Ascending aorta (tissue), 2 donors: Measurements from ENCODE around the gene LRRC38. TPM values are rescaled to one million over a fixed set of nuclear protein-coding genes. Genes with fewer than 3 reads are reported as not detected.

Experiments
- DNase-seq, 2 donors: peaks; one replicate each; pipeline ENCODE4 v3.0.0-alpha.2; 2019; ENCODE audit warnings: low spot score in 2 of 2
- H3K27ac ChIP-seq, 2 donors: fragments of 200-600 bp; sonication (generic); one replicate each; pipeline ENCODE4 v1.5.1; 2016 to 2017; ENCODE audit warnings: mild to moderate bottlenecking in 1 of 2
- H3K27me3 ChIP-seq: fragments of 200-600 bp; sonication (generic); one replicate; pipeline ENCODE4 v1.5.1; 2017
- H3K36me3 ChIP-seq, 2 donors: fragments of 200-600 bp; sonication (generic); one replicate each; pipeline ENCODE4 v1.5.1; 2016
- H3K4me1 ChIP-seq, 2 donors: fragments of 200-600 bp; sonication (generic); one replicate each; pipeline ENCODE4 v1.5.1; 2016 to 2017; ENCODE audit warnings: mild to moderate bottlenecking in 1 of 2
- H3K4me3 ChIP-seq, 2 donors: fragments of 200-600 bp; sonication (generic); one replicate each; pipeline ENCODE4 v1.5.1; 2016 to 2017; ENCODE audit warnings: mild to moderate bottlenecking in 1 of 2
- H3K9me3 ChIP-seq, 2 donors: fragments of 200-600 bp; sonication (generic); one replicate each; pipeline ENCODE4 v1.5.1; 2016
- CTCF ChIP-seq, 3 experiments: fragments of 200-600 bp in 2 of 3; fragments of 450-650 bp in 1 of 3; sonication (generic) in 2 of 3; IDR thresholded peaks; one replicate each; pipeline ENCODE4 v1.5.1; 2016 to 2019; ENCODE audit warnings: antibody characterized with exemption in 3 of 3, mild to moderate bottlenecking in 1 of 3, moderate library complexity in 1 of 3
- intact Hi-C: fragments of 100-400 bp; cut with DNase I; formaldehyde crosslinking; loops from one replicate; pipeline ENCODE4 v1.15.1; 2023
- total RNA-seq: library from RNA; depleted of rRNA; stranded (reverse); fragments of >200 nt; gene quantifications from one replicate; pipeline ENCODE4 v1.1.0, GENCODE V29; 2016

LRRC38 gene
- total RNA-seq, 1 donor from 2014 or later: not detected

- intact Hi-C loops: no loop called here
- no peak for TF ChIP-seq CTCF (IDR thresholded peaks at IDR 0.05)
- no peak for DNase-seq
Measured at GRCh38 chr1:13469343-13469742, 44.5 kb downstream of the LRRC38 start.

GRCh38 chr1:13465515-13465914, 48.3 kb downstream of the LRRC38 start:
- no peaks in the 10 kb centered on the region for H3K36me3 ChIP-seq
- intact Hi-C loops: no loop called here

More at GRCh38 chr1:13469343-13469742, 44.5 kb downstream of the LRRC38 start:
- no peaks in the 10 kb centered on the region for H3K27me3 ChIP-seq
- H3K4me3 ChIP-seq: no peak overlapping the region
- no peaks in the 10 kb centered on the region for H3K9me3 ChIP-seq
- no peak overlapping the region for H3K27ac ChIP-seq
- no peaks in the 10 kb centered on the region for H3K36me3 ChIP-seq
- H3K4me1 ChIP-seq: no peaks in the 10 kb centered on the region

GRCh38 chr1:13462682-13463081, 51.1 kb downstream of the LRRC38 start:
- TF ChIP-seq CTCF (IDR thresholded peaks at IDR 0.05): no peak
- no peaks in the 10 kb centered on the region for H3K4me1 ChIP-seq
- no peaks in the 10 kb centered on the region for H3K36me3 ChIP-seq
- no peak for DNase-seq
- H3K27me3 ChIP-seq: no peaks in the 10 kb centered on the region
- H3K4me3 ChIP-seq: no peak overlapping the region
- H3K9me3 ChIP-seq: no peaks in the 10 kb centered on the region
- intact Hi-C loops: no loop called here
- no peak overlapping the region for H3K27ac ChIP-seq

More at GRCh38 chr1:13465515-13465914, 48.3 kb downstream of the LRRC38 start:
- Histone ChIP-seq H3K9me3 (no peaks in the 10 kb centered on the region), H3K4me3 (no peak overlapping the region), H3K4me1 (no peaks in the 10 kb centered on the region), H3K27ac (no peak overlapping the region), H3K27me3 (no peaks in the 10 kb centered on the region)
- TF ChIP-seq CTCF (IDR thresholded peaks at IDR 0.05): no peak
- DNase-seq: no peak

DNA sequence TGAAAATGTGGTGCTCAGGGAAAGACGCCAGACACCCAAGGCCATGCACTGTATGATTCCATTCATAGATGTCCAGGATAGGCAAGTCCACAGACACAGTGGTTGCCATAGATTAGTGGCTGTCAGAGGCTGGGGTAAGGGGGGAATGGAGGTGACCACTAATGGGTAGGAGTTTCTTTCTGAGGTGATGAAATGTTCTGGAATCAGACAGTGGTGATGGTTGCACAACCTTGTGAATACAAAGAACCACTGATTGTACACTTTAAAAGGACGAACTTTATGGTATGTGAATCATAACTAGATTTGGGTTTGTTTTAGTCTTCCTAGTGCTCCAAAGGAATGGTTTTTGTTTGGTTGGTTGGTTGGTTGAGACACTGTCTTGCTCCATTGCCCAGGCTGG, 51.8 kb downstream of the LRRC38 start:
- no peak for DNase-seq
- intact Hi-C loops: no loop called here
- no peaks in the 10 kb centered on the region for H3K4me1 ChIP-seq
- H3K27me3 ChIP-seq: no peaks in the 10 kb centered on the region
- no peak overlapping the region for H3K4me3 ChIP-seq
- no peaks in the 10 kb centered on the region for H3K36me3 ChIP-seq
- TF ChIP-seq CTCF (IDR thresholded peaks at IDR 0.05): no peak
- H3K9me3 ChIP-seq: no peaks in the 10 kb centered on the region
- H3K27ac ChIP-seq: no peak overlapping the region

DNA sequence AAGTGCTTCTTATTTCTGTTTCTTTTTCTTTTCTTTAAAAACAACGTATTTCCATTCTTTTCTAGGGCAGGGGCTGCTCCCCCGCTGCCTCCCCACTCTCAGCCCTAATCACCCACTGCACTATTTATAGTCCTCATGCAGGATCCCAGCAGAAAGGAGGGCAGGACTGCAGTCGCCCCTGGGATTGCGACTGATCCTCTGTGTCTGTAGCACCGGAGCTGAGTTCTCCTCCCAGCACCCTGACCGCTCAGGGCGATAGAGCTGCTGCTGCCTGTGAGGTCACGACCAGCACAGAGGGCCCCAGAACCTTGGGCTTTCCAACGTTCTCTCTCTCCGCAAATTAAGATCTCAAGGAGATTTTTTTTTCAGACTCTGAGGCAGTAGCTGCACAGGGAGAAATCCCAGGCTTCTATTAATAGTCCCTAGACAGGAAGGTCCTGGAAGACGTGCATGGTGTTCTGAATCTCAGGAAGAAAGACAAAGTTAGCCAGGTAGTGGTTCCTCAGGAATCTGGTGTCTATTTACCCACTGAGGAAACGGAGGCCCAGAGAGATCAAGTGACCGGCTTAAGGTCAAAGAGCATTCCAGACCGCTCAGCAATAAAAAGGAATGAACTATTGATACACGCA, 56.8 kb downstream of the LRRC38 start:
- intact Hi-C loops: no loop called here
- H3K4me1 ChIP-seq: no peaks in the 10 kb centered on the region
- H3K27ac ChIP-seq: no peak overlapping the region
- DNase-seq: no peak
- H3K36me3 ChIP-seq: no peaks in the 10 kb centered on the region
- no peak overlapping the region for H3K4me3 ChIP-seq
- no peak for TF ChIP-seq CTCF (IDR thresholded peaks at IDR 0.05)
- H3K27me3 ChIP-seq: no peaks in the 10 kb centered on the region
- no peaks in the 10 kb centered on the region for H3K9me3 ChIP-seq
